H9 (cell line): Measurements from ENCODE around the gene SORBS1. TPM values are rescaled to one million over a fixed set of nuclear protein-coding genes. Genes with fewer than 3 reads are reported as not detected.

Source experiments
- DNase-seq: peaks from one replicate; pipeline ENCODE4 v3.0.0-alpha.2; 2017
- H2AFZ ChIP-seq: one replicate; pipeline ENCODE4 v1.6.1; 2013; ENCODE audit warnings: mild to moderate bottlenecking, low read length, control low read depth, moderate library complexity
- H2AK5ac ChIP-seq: 2 replicates; pipeline ENCODE4 v1.6.1; 2013; ENCODE audit warnings: low read length, control low read depth, mixed read lengths; ENCODE audit not compliant: insufficient read length
- H2BK120ac ChIP-seq: one replicate; pipeline ENCODE4 v1.6.1; 2013; ENCODE audit warnings: low read depth, mild to moderate bottlenecking, low read length, control low read depth, inconsistent platforms; ENCODE audit not compliant: poor library complexity, severe bottlenecking
- H2BK12ac ChIP-seq: 2 replicates; pipeline ENCODE4 v1.6.1; 2013; ENCODE audit warnings: low read length, control low read depth, mixed read lengths, low read depth; ENCODE audit not compliant: insufficient read length
- H2BK15ac ChIP-seq: 2 replicates; pipeline ENCODE4 v1.6.1; 2013; ENCODE audit warnings: low read depth, low read length, control low read depth
- H2BK20ac ChIP-seq: one replicate; pipeline ENCODE4 v1.6.1; 2013; ENCODE audit warnings: low read depth, mild to moderate bottlenecking, low read length, control low read depth, inconsistent platforms; ENCODE audit not compliant: poor library complexity, severe bottlenecking
- H2BK5ac ChIP-seq: 2 replicates; pipeline ENCODE4 v1.6.1; 2013; ENCODE audit warnings: low read length, control low read depth, mixed read lengths; ENCODE audit not compliant: insufficient read length
- H3K14ac ChIP-seq: 2 replicates; pipeline ENCODE4 v1.6.1; 2013; ENCODE audit warnings: low read length, control low read depth; ENCODE audit not compliant: insufficient read depth
- H3K18ac ChIP-seq: 2 replicates; pipeline ENCODE4 v1.6.1; 2013; ENCODE audit warnings: low read depth, mild to moderate bottlenecking, mixed read lengths, low read length, control low read depth; ENCODE audit not compliant: insufficient read length
- H3K23ac ChIP-seq: 2 replicates; pipeline ENCODE4 v1.6.1; 2013; ENCODE audit warnings: low read length, control low read depth, mixed read lengths, low read depth; ENCODE audit not compliant: insufficient read length
- H3K23me2 ChIP-seq: 2 replicates; pipeline ENCODE4 v1.6.1; 2013; ENCODE audit warnings: low read depth, mild to moderate bottlenecking, mixed read lengths, low read length, control low read depth; ENCODE audit not compliant: insufficient read length, poor library complexity, severe bottlenecking
- H3K27ac ChIP-seq: 2 replicates; pipeline ENCODE4 v1.5.1; 2013; ENCODE audit warnings: low read length, control low read depth, mixed read lengths, low read depth; ENCODE audit not compliant: insufficient read length
- H3K27me3 ChIP-seq: 2 replicates; pipeline ENCODE4 v1.6.1; 2013; ENCODE audit warnings: low read length, control low read depth, inconsistent platforms; ENCODE audit not compliant: insufficient read depth
- H3K4ac ChIP-seq: 2 replicates; pipeline ENCODE4 v1.6.1; 2013; ENCODE audit warnings: low read depth, mild to moderate bottlenecking, control low read depth, inconsistent platforms, low read length, moderate library complexity
- H3K4me1 ChIP-seq: 2 replicates; pipeline ENCODE4 v1.6.1; 2013; ENCODE audit warnings: low read length, control low read depth, inconsistent platforms; ENCODE audit not compliant: insufficient read depth
- H3K4me2 ChIP-seq: 2 replicates; pipeline ENCODE4 v1.6.1; 2013; ENCODE audit warnings: low read length, control low read depth, mixed read lengths; ENCODE audit not compliant: insufficient read length, insufficient read depth
- H3K56ac ChIP-seq: 2 replicates; pipeline ENCODE4 v1.6.1; 2013; ENCODE audit warnings: low read depth, mild to moderate bottlenecking, mixed read lengths, low read length, control low read depth; ENCODE audit not compliant: insufficient read length
- H3K79me1 ChIP-seq: 2 replicates; pipeline ENCODE4 v1.6.1; 2013; ENCODE audit warnings: low read depth, mild to moderate bottlenecking, moderate library complexity, low read length, control low read depth, inconsistent platforms; ENCODE audit not compliant: insufficient read depth, poor library complexity, severe bottlenecking
- H3K79me2 ChIP-seq: 2 replicates; pipeline ENCODE4 v1.6.1; 2013; ENCODE audit warnings: low read length, control low read depth, inconsistent platforms; ENCODE audit not compliant: insufficient read depth
- H3K9ac ChIP-seq: 2 replicates; pipeline ENCODE4 v1.6.1; 2013; ENCODE audit warnings: low read length, control low read depth, mixed read lengths; ENCODE audit not compliant: insufficient read length; ENCODE audit errors: extremely low read depth
- H3K9me3 ChIP-seq: one replicate; pipeline ENCODE4 v1.6.1; 2013; ENCODE audit warnings: low read depth, low read length, inconsistent platforms; ENCODE audit not compliant: control insufficient read depth
- H3T11ph ChIP-seq: one replicate; pipeline ENCODE4 v1.6.1; 2013; ENCODE audit warnings: mild to moderate bottlenecking, low read length, control low read depth, inconsistent platforms
- H4K20me1 ChIP-seq: one replicate; pipeline ENCODE4 v1.6.1; 2013; ENCODE audit not compliant: control insufficient read depth, insufficient read length, insufficient read depth
- H4K5ac ChIP-seq: 2 replicates; pipeline ENCODE4 v1.6.1; 2013; ENCODE audit warnings: low read depth, mild to moderate bottlenecking, mixed read lengths, low read length, control low read depth; ENCODE audit not compliant: insufficient read length
- H4K8ac ChIP-seq: replicated peaks from 2 replicates; pipeline ENCODE4 v1.6.1; 2013; ENCODE audit warnings: low read length, control low read depth, mixed read lengths, low read depth; ENCODE audit not compliant: insufficient read length
- H4K91ac ChIP-seq: 2 replicates; pipeline ENCODE4 v1.6.1; 2013; ENCODE audit warnings: low read depth, mild to moderate bottlenecking, moderate library complexity, mixed read lengths, low read length, control low read depth; ENCODE audit not compliant: insufficient read length
- H3K27ac Mint-ChIP-seq, 3 experiments: 2 replicates in 2 of 3; 3 replicates in 1 of 3; pipeline ENCODE4 v1.8.0; 2020 to 2021; ENCODE audit warnings: mixed read lengths in 3 of 3, mild to moderate bottlenecking in 1 of 3, moderate library complexity in 1 of 3
- H3K27me3 Mint-ChIP-seq: 2 replicates; pipeline ENCODE4 v1.8.0; 2021; ENCODE audit warnings: low read depth, mild to moderate bottlenecking, moderate library complexity, mixed read lengths
- H3K36me3 Mint-ChIP-seq, 3 experiments: 2 replicates in 2 of 3; 3 replicates in 1 of 3; pipeline ENCODE4 v1.8.0; 2020 to 2021; ENCODE audit warnings: low read depth in 3 of 3, mixed read lengths in 3 of 3; ENCODE audit not compliant: insufficient read depth in 1 of 3
- H3K4me1 Mint-ChIP-seq, 2 experiments: 2 replicates each; pipeline ENCODE4 v1.8.0; 2020; ENCODE audit warnings: mixed read lengths in 2 of 2
- H3K4me3 Mint-ChIP-seq, 2 experiments: 2 replicates in 1 of 2; 3 replicates in 1 of 2; pipeline ENCODE4 v1.8.0; 2020 to 2021; ENCODE audit warnings: mild to moderate bottlenecking in 2 of 2, mixed read lengths in 2 of 2, moderate library complexity in 1 of 2
- H3K9me3 Mint-ChIP-seq, 2 experiments: 2 replicates in 1 of 2; 3 replicates in 1 of 2; pipeline ENCODE4 v1.8.0; 2020; ENCODE audit warnings: mild to moderate bottlenecking in 2 of 2, mixed read lengths in 2 of 2, moderate library complexity in 1 of 2
- WGBS: extraction: QIAGEN DNeasy Blood & Tissue Kit; methylation state at CpG from one replicate; pipeline ENCODE4 v1.1.7; 2013; ENCODE audit warnings: missing lambda C conversion rate, low lambda C conversion rate, mixed read lengths; ENCODE audit not compliant: insufficient read length; ENCODE audit errors: extremely low coverage; 5-methylcytosine and 5-hydroxymethylcytosine counted together
- total RNA-seq: library from RNA; stranded (reverse); gene quantifications from 2 replicates; pipeline ENCODE4 v1.2.1, GENCODE V29; 2021
- TF ChIP-seq, protein P1 (sequence below): fragments of 200-600 bp; sonication (generic); conservative IDR thresholded peaks from 3 replicates; pipeline ENCODE4 v1.8.0; 2021; ENCODE audit warnings: antibody characterized with exemption, mild to moderate bottlenecking

SORBS1 gene
- total RNA-seq, 1 experiment from 2014 or later: 24.3 TPM

DNA sequence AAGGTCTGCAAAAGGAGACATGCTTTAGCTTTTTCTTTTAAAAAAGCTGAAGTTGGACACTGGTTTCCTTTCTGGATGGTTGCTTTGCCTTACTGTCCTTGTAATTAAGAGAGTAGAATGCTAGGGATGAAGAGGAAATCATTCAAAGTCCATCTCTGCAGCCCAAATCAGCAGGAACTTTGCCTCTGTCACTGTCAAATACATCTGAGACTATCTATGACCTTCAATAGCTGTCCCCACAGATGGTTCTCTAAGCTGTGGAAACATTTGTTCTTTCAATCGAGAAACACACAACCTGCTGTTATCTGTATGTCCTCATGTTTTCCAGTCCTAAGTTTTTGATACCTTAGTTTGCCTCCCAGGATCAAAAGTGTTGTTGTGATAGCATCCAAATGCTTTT, 117.5 kb downstream of the SORBS1 start:
- Histone ChIP-seq H2AFZ (no peak overlapping the region), H4K8ac (no peak overlapping the region), H3K4me1 (peaks cover 2% of the 10 kb centered on the region; the same call in 1 of the 2 replicates), H2BK15ac (no peak overlapping the region), H2BK20ac (no peak overlapping the region), H2BK5ac (no peak overlapping the region), H2BK120ac (no peak overlapping the region), H3K79me2 (no peaks in the 10 kb centered on the region), H3K9ac (no peak overlapping the region), H3K56ac (no peak overlapping the region), H3K23ac (no peak overlapping the region), H3T11ph (no peak overlapping the region), H3K4me2 (no peak overlapping the region), H2BK12ac (no peak overlapping the region), H4K20me1 (no peaks in the 10 kb centered on the region), H3K27ac (no peak overlapping the region), H3K23me2 (no peaks in the 10 kb centered on the region), H3K9me3 (no peaks in the 10 kb centered on the region), H3K27me3 (no peaks in the 10 kb centered on the region), H3K18ac (no peak overlapping the region), H3K14ac (no peak overlapping the region), H3K79me1 (no peaks in the 10 kb centered on the region), H4K91ac (no peak overlapping the region), H4K5ac (no peak overlapping the region), H2AK5ac (no peak overlapping the region), H3K4ac (no peak overlapping the region)
- WGBS: no CpG with 5 or more reads among the region's 1 CpG
- H3K9me3 Mint-ChIP-seq: no peaks in the 10 kb centered on the region
- DNase-seq: no peak
- peaks cover 16 to 29% of the 10 kb centered on the region in 2 experiments for H3K4me1 Mint-ChIP-seq
- H3K27me3 Mint-ChIP-seq: no peaks in the 10 kb centered on the region
- TF ChIP-seq, protein P1, sequence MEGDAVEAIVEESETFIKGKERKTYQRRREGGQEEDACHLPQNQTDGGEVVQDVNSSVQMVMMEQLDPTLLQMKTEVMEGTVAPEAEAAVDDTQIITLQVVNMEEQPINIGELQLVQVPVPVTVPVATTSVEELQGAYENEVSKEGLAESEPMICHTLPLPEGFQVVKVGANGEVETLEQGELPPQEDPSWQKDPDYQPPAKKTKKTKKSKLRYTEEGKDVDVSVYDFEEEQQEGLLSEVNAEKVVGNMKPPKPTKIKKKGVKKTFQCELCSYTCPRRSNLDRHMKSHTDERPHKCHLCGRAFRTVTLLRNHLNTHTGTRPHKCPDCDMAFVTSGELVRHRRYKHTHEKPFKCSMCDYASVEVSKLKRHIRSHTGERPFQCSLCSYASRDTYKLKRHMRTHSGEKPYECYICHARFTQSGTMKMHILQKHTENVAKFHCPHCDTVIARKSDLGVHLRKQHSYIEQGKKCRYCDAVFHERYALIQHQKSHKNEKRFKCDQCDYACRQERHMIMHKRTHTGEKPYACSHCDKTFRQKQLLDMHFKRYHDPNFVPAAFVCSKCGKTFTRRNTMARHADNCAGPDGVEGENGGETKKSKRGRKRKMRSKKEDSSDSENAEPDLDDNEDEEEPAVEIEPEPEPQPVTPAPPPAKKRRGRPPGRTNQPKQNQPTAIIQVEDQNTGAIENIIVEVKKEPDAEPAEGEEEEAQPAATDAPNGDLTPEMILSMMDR: no peak
- H3K27ac Mint-ChIP-seq: no peak overlapping the region
- no peak overlapping the region for H3K4me3 Mint-ChIP-seq
- no peaks in the 10 kb centered on the region for H3K36me3 Mint-ChIP-seq
